Measurements from ENCODE around the gene DDHD1.
A peak's percentile ranks its signal among the peaks of the same experiment; 100 is the strongest.

DDHD1 gene

GRCh38 chr14:53027562-53027961 lies 125.6 kb downstream of the DDHD1 start:
- DNase-seq, result peak; percentile 28

- no peak for DNase-seq
Observed at GRCh38 chr14:53027041-53027440, 126.1 kb downstream of the DDHD1 start.

- DNase-seq, result no peak
Observed at GRCh38 chr14:53023325-53023724, 129.8 kb downstream of the DDHD1 start.

- DNase-seq, result no peak
Observed at GRCh38 chr14:53022593-53022992, 130.5 kb downstream of the DDHD1 start.

- no peak for DNase-seq
Observed at GRCh38 chr14:53020193-53020932, 132.8 kb downstream of the DDHD1 start.

- no peak for DNase-seq
Observed at GRCh38 chr14:53019406-53019805, 133.7 kb downstream of the DDHD1 start.

- no peak for DNase-seq
Observed at GRCh38 chr14:53017837-53018236, 135.3 kb downstream of the DDHD1 start.

- no peak for DNase-seq
Observed at GRCh38 chr14:53016919-53017318, 136.2 kb downstream of the DDHD1 start.

- DNase-seq, result no peak
Observed at GRCh38 chr14:53016491-53016890, 136.6 kb downstream of the DDHD1 start.

- DNase-seq, result no peak
Observed at GRCh38 chr14:53011053-53011462, 142.1 kb downstream of the DDHD1 start.

- no peak for DNase-seq
Observed at GRCh38 chr14:53010193-53011040, 142.7 kb downstream of the DDHD1 start.

- DNase-seq, result no peak
Observed at GRCh38 chr14:53006931-53007562, 146.1 kb downstream of the DDHD1 start.

GRCh38 chr14:53004976-53005375 lies 148.1 kb downstream of the DDHD1 start:
- DNase-seq, result no peak

GRCh38 chr14:53003776-53004175 lies 149.3 kb downstream of the DDHD1 start:
- no peak for DNase-seq

GRCh38 chr14:53002576-53002975 lies 150.5 kb downstream of the DDHD1 start:
- peak; percentile 21 for DNase-seq

GRCh38 chr14:53001787-53002378 lies 151.2 kb downstream of the DDHD1 start:
- DNase-seq, result no peak

GRCh38 chr14:52998376-52999015 lies 154.6 kb downstream of the DDHD1 start:
- no peak for DNase-seq

GRCh38 chr14:52996493-52996892 lies 156.6 kb downstream of the DDHD1 start:
- no peak for DNase-seq

GRCh38 chr14:52995998-52996397 lies 157.1 kb downstream of the DDHD1 start:
- DNase-seq, result no peak

- no peak for DNase-seq
Observed at GRCh38 chr14:52992236-52992870, 160.8 kb downstream of the DDHD1 start.

GRCh38 chr14:52988139-52988538 lies 165.0 kb downstream of the DDHD1 start:
- DNase-seq, result peak; percentile 27

GRCh38 chr14:52987514-52987913 lies 165.6 kb downstream of the DDHD1 start:
- DNase-seq, result peak; percentile 92

Data from hematopoietic multipotent progenitor cell treated with erythropoietin and hydrocortisone succinate and interleukin-3 and kit ligand, for 8 days (in vitro differentiated cells).